GM12878 (cell line): ENCODE measurements around the gene CORO7. TPM values are rescaled to one million over a fixed set of nuclear protein-coding genes. Genes with fewer than 3 reads are reported as not detected.

Experiments
- ATAC-seq: fragments of 200-7000 bp; cut with Tn5 transposase; 3 replicates; pipeline ENCODE4 v1.9.1; 2020; ENCODE audit warnings: mild to moderate bottlenecking, moderate library complexity
- BruUV-seq: library from RNA; stranded (reverse); fragments of 400-500 nt; replicated peaks from 2 replicates; lab custom pipeline; 2021; lab: Mats Ljungman, UMichigan
- CTCF ChIA-PET: fragments of 300-600 bp; sonication (Branson Sonifier 250); formaldehyde crosslinking; extraction: SDS; loops from one replicate; lab custom pipeline; 2021; ENCODE audit warnings: inconsistent platforms; lab: Yijun Ruan, JAX
- POLR2A ChIA-PET: fragments of 350-600 bp; formaldehyde crosslinking; extraction: SDS; loops from one replicate; lab custom pipeline; 2021; ENCODE audit warnings: inconsistent platforms; lab: Charles Lee
- RAD21 ChIA-PET: fragments of 300-600 bp; sonication (Branson Sonifier 250); formaldehyde crosslinking; loops from one replicate; lab custom pipeline; 2023; ENCODE audit warnings: antibody characterized with exemption; ENCODE audit not compliant: unreplicated experiment; lab: Charles Lee
- SMC1A ChIA-PET: fragments of 300-600 bp; sonication (Branson Sonifier 250); formaldehyde crosslinking; loops from one replicate; lab custom pipeline; 2023; ENCODE audit not compliant: unreplicated experiment, uncharacterized antibody; lab: Charles Lee
- DNase-seq: peaks from one replicate; pipeline ENCODE4 v3.0.0-alpha.2; 2011; ENCODE audit warnings: low read depth, low spot score
- FAIRE-seq: peaks from 3 replicates; lab custom pipeline; 2011; peaks lifted over from hg19 to GRCh38; lab: Jason Lieb, UNC
- H2AFZ ChIP-seq: 2 replicates; pipeline ENCODE4 v1.6.0; 2011; ENCODE audit warnings: low read depth, low read length, control low read depth; ENCODE audit not compliant: control insufficient read depth
- H3K27ac ChIP-seq: 2 replicates; pipeline ENCODE4 v1.5.1; 2011; ENCODE audit warnings: control low read depth; ENCODE audit not compliant: control insufficient read depth, insufficient read depth
- H3K27me3 ChIP-seq, 2 experiments: replicated peaks in 1 of 2; 2 replicates each; pipeline versions ENCODE4 v1.6.0 to v1.6.1; 2011; ENCODE audit warnings: low read length in 1 of 2; ENCODE audit not compliant: control insufficient read depth in 2 of 2, insufficient read depth in 2 of 2
- H3K36me3 ChIP-seq, 2 experiments: 2 replicates each; pipeline ENCODE4 v1.5.1; 2011; ENCODE audit warnings: low read length in 1 of 2; ENCODE audit not compliant: control insufficient read depth in 2 of 2, insufficient read depth in 2 of 2
- H3K4me1 ChIP-seq: 2 replicates; pipeline ENCODE4 v1.6.1; 2011; ENCODE audit warnings: mild to moderate bottlenecking, low read length, moderate library complexity, mixed read lengths; ENCODE audit not compliant: control insufficient read depth, insufficient read depth
- H3K4me2 ChIP-seq: 2 replicates; pipeline ENCODE4 v1.6.0; 2011; ENCODE audit warnings: control low read depth; ENCODE audit not compliant: control insufficient read depth, insufficient read depth
- H3K4me3 ChIP-seq: fragments of 200-600 bp; sonication (generic); 2 replicates; pipeline ENCODE4 v1.5.1; 2016
- H3K79me2 ChIP-seq: 2 replicates; pipeline ENCODE4 v1.6.0; 2011; ENCODE audit warnings: low read length; ENCODE audit not compliant: control insufficient read depth, insufficient read depth
- H3K9ac ChIP-seq: 2 replicates; pipeline ENCODE4 v1.8.0; 2011; ENCODE audit warnings: low read length, control low read depth, mixed read lengths; ENCODE audit not compliant: control insufficient read depth, insufficient read depth
- H3K9me3 ChIP-seq: replicated peaks from 3 replicates; pipeline ENCODE4 v1.5.1; 2011; ENCODE audit warnings: mild to moderate bottlenecking, low read length; ENCODE audit not compliant: control insufficient read depth, insufficient read depth
- H4K20me1 ChIP-seq: 2 replicates; pipeline ENCODE4 v1.6.0; 2011; ENCODE audit not compliant: control insufficient read depth, insufficient read depth
- BMI1 ChIP-seq: fragments of 450-650 bp; IDR thresholded peaks from 2 replicates; pipeline ENCODE4 v1.6.1; 2016; ENCODE audit warnings: mild to moderate bottlenecking, moderate library complexity, borderline replicate concordance
- CHD1 ChIP-seq: IDR thresholded peaks from 2 replicates; pipeline ENCODE4 v1.6.1; 2012; ENCODE audit warnings: low read depth, low read length, improper control_type of control experiment
- CREM ChIP-seq: IDR thresholded peaks from 2 replicates; pipeline ENCODE4 v1.6.1; 2014; ENCODE audit warnings: antibody characterized with exemption, low read depth
- HDAC2 ChIP-seq: fragments of 200-600 bp; sonication (generic); IDR thresholded peaks from 2 replicates; pipeline ENCODE4 v1.6.1; 2017
- HDGF ChIP-seq: fragments of 450-650 bp; IDR thresholded peaks from 2 replicates; pipeline ENCODE4 v1.6.1; 2016; ENCODE audit warnings: antibody characterized with exemption
- KLF5 ChIP-seq: fragments of 450-650 bp; IDR thresholded peaks from 2 replicates; pipeline ENCODE4 v1.6.1; 2014; ENCODE audit warnings: mild to moderate bottlenecking; ENCODE audit not compliant: partially characterized antibody
- RBBP5 ChIP-seq: fragments of 200-600 bp; sonication (generic); conservative IDR thresholded peaks from 2 replicates; pipeline ENCODE4 v1.6.1; 2016
- STAT1 ChIP-seq: fragments of 450-650 bp; conservative IDR thresholded peaks from 2 replicates; pipeline ENCODE4 v1.6.1; 2014; ENCODE audit warnings: antibody characterized with exemption, mild to moderate bottlenecking
- STAT3 ChIP-seq: IDR thresholded peaks from 2 replicates; pipeline ENCODE4 v1.6.1; 2011; ENCODE audit warnings: low read depth, low read length, improper control_type of control experiment
- YY1 ChIP-seq: IDR thresholded peaks from 2 replicates; pipeline ENCODE4 v1.6.1; 2011; ENCODE audit warnings: low read depth, mild to moderate bottlenecking, low read length
- ZNF217 ChIP-seq: fragments of 450-650 bp; IDR thresholded peaks from 2 replicates; pipeline ENCODE4 v1.6.1; 2017; ENCODE audit warnings: antibody characterized with exemption, mild to moderate bottlenecking
- WGBS: methylation state at CpG from one replicate; pipeline ENCODE4 v1.1.6; 2016; ENCODE audit warnings: low lambda C conversion rate; ENCODE audit not compliant: insufficient replicate concordance, insufficient coverage; ENCODE audit errors: missing lambda C conversion rate; 5-methylcytosine and 5-hydroxymethylcytosine counted together
- in situ Hi-C: fragments of 300-500 bp; cut with MboI; formaldehyde crosslinking; loops from 9 replicates; pipeline ENCODE4 v1.14.3; 2018; ENCODE audit warnings: mixed read lengths
- intact Hi-C: fragments of 100-400 bp; cut with micrococcal nuclease; formaldehyde crosslinking; loops from one replicate; pipeline ENCODE4 v1.14.2; 2022; ENCODE audit not compliant: unreplicated experiment
- polyA plus RNA-seq, 11 experiments: library from polyadenylated mRNA; depleted of rRNA in 4 of 11; unstranded in 6 of 11; stranded (reverse) in 5 of 11; fragments of >200 nt; fragmentation: Nextera tagmentation in 4 of 11; fragmentation: Illumina TruSeq in 1 of 11; extraction: Ambion mirVana in 4 of 11; extraction: Trizol in 1 of 11; gene quantifications; 1 replicate in 1 of 11; 2 replicates in 10 of 11; pipeline versions ENCODE4 v1.2.1 to v1.2.3, GENCODE V29; 2011 to 2016; ENCODE audit warnings: inconsistent platforms in 2 of 11, missing spikeins in 2 of 11, low read depth in 1 of 11
- total RNA-seq, 4 experiments: library from RNA; depleted of rRNA in 3 of 4; stranded (reverse); fragments of >200 nt in 3 of 4; fragmentation: Illumina TruSeq in 1 of 4; extraction: Trizol in 1 of 4; gene quantifications; 2 replicates each; pipeline versions ENCODE4 v1.2.1 to v1.2.3, GENCODE V29; 2013 to 2021
- TF ChIP-seq, protein P1 (sequence below): fragments of 450-650 bp; IDR thresholded peaks from 2 replicates; pipeline ENCODE4 v1.6.1; 2017; ENCODE audit warnings: mild to moderate bottlenecking, moderate library complexity
- TF ChIP-seq, protein P2 (sequence below): IDR thresholded peaks from 2 replicates; pipeline ENCODE4 v1.6.1; 2011; ENCODE audit warnings: mild to moderate bottlenecking, low read depth, low read length, moderate library complexity; ENCODE audit not compliant: insufficient replicate concordance

The CORO7 gene
- total and polyA plus RNA-seq, 10 of the 15 experiments (the other 5 are each of a cell fraction or from before 2014, with no cell fraction given) = 0.64 to 89.2 (median 43.7) TPM

DNA sequence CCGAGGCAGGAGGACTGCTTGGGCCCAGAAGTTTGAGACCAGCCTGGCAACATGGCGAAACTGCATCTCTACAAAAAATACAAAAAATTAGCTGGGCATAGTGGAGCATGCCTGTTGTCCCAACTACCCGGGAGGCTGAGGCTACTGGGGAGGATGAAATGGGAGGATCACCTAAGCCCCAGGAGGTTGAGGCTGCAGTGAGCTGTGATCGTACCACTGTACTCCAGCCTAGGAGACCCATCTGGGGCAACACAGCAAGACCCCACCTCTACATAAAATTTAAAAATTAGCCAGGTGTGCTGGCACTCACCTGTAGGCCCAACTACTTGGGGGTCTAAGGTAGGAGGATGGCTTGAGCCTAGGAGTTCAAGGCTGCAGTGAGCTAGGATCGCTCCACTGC, 67.1 kb downstream of the CORO7 start:
- BruUV-seq = no TSS peak
- RAD21 ChIA-PET = interaction anchor here (0.6 to 1.2 kb wide), 3 partner anchors 17 to 61 kb away, joined by 3 read pairs; no protein-coding TSS in a partner anchor

More for the DNA sequence above, 67.1 kb downstream of the CORO7 start:
- ATAC-seq (no peak), DNase-seq (no peak), FAIRE-seq (no peak)
- intact Hi-C loops = no loop called here
- Histone ChIP-seq H2AFZ (no peak overlapping the region), H3K36me3 (peaks cover 0 to 3% of the 10 kb centered on the region in 2 experiments; a peak in 3 of 4 replicates), H3K4me2 (peak overlapping the region; percentile 79), H3K27ac (no peak overlapping the region), H3K79me2 (peaks cover 23% of the 10 kb centered on the region), H3K9me3 (no peaks in the 10 kb centered on the region), H3K4me1 (no peaks in the 10 kb centered on the region), H4K20me1 (peaks cover 6% of the 10 kb centered on the region; the same call in 1 of the 2 replicates), H3K4me3 (peak overlapping the region; percentile 57; the same call in 1 of the 2 replicates), H3K27me3 (no peaks in the 10 kb centered on the region), H3K9ac (no peak overlapping the region)
- ChIA-PET POLR2A (interaction anchor here (0.6 kb wide), 2 partner anchors 68 to 69 kb away, joined by 3 read pairs; no protein-coding TSS in a partner anchor), CTCF (interaction anchor here (1.2 to 3.2 kb wide), 4 partner anchors 8 to 95 kb away, joined by 3 to 30 read pairs (median 5); partner anchors contain the start of gene TFAP4), SMC1A (interaction anchor here (0.9 kb wide), 1 partner anchor 64 kb away, joined by 3 read pairs; no protein-coding TSS in a partner anchor)
- in situ Hi-C loops = no loop called here
- TF ChIP-seq KLF5 = no peak
- no peak for TF ChIP-seq CHD1
- no peak for TF ChIP-seq BMI1
- TF ChIP-seq HDAC2 = no peak
- TF ChIP-seq, protein P1, sequence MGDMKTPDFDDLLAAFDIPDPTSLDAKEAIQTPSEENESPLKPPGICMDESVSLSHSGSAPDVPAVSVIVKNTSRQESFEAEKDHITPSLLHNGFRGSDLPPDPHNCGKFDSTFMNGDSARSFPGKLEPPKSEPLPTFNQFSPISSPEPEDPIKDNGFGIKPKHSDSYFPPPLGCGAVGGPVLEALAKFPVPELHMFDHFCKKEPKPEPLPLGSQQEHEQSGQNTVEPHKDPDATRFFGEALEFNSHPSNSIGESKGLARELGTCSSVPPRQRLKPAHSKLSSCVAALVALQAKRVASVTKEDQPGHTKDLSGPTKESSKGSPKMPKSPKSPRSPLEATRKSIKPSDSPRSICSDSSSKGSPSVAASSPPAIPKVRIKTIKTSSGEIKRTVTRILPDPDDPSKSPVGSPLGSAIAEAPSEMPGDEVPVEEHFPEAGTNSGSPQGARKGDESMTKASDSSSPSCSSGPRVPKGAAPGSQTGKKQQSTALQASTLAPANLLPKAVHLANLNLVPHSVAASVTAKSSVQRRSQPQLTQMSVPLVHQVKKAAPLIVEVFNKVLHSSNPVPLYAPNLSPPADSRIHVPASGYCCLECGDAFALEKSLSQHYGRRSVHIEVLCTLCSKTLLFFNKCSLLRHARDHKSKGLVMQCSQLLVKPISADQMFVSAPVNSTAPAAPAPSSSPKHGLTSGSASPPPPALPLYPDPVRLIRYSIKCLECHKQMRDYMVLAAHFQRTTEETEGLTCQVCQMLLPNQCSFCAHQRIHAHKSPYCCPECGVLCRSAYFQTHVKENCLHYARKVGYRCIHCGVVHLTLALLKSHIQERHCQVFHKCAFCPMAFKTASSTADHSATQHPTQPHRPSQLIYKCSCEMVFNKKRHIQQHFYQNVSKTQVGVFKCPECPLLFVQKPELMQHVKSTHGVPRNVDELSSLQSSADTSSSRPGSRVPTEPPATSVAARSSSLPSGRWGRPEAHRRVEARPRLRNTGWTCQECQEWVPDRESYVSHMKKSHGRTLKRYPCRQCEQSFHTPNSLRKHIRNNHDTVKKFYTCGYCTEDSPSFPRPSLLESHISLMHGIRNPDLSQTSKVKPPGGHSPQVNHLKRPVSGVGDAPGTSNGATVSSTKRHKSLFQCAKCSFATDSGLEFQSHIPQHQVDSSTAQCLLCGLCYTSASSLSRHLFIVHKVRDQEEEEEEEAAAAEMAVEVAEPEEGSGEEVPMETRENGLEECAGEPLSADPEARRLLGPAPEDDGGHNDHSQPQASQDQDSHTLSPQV = no peak
- TF ChIP-seq CREM = no peak
- TF ChIP-seq ZNF217 = no peak
- TF ChIP-seq, protein P2, sequence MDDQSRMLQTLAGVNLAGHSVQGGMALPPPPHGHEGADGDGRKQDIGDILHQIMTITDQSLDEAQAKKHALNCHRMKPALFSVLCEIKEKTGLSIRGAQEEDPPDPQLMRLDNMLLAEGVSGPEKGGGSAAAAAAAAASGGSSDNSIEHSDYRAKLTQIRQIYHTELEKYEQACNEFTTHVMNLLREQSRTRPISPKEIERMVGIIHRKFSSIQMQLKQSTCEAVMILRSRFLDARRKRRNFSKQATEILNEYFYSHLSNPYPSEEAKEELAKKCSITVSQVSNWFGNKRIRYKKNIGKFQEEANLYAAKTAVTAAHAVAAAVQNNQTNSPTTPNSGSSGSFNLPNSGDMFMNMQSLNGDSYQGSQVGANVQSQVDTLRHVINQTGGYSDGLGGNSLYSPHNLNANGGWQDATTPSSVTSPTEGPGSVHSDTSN = no peak
- no peak for TF ChIP-seq HDGF
- TF ChIP-seq STAT3 = no peak
- no peak for TF ChIP-seq YY1
- no peak for TF ChIP-seq STAT1
- TF ChIP-seq RBBP5 = no peak
- WGBS = 97% methylated on average over 5 of the region's 5 CpGs
